HCT116 (cell line): ENCODE measurements around the gene CHD1L. TPM values are rescaled to one million over a fixed set of nuclear protein-coding genes. Genes with fewer than 3 reads are reported as not detected.

ENCODE experiments used
- ATAC-seq: fragments of 200-7000 bp; cut with Tn5 transposase; 2 replicates; pipeline ENCODE4 v1.9.1; 2020; ENCODE audit warnings: mild to moderate bottlenecking, moderate library complexity
- BruUV-seq: library from RNA; stranded (reverse); fragments of 400-500 nt; replicated peaks from 2 replicates; lab custom pipeline; 2021; lab: Mats Ljungman, UMichigan
- CTCF ChIA-PET: fragments of 300-600 bp; sonication (Branson Sonifier 250); formaldehyde crosslinking; loops from one replicate; lab custom pipeline; 2021; ENCODE audit warnings: antibody characterized with exemption; lab: Charles Lee
- POLR2A ChIA-PET: fragments of 300-600, 350-600 bp; sonication (Branson Sonifier 250); formaldehyde crosslinking; loops from one replicate; lab custom pipeline; 2021; ENCODE audit warnings: antibody characterized with exemption; lab: Charles Lee
- RAD21 ChIA-PET, 2 experiments: fragments of 300-600 bp; sonication (Branson Sonifier 250); formaldehyde crosslinking; loops; one replicate each; lab custom pipeline; 2023; ENCODE audit warnings: low total read pairs in 2 of 2; ENCODE audit not compliant: uncharacterized antibody in 2 of 2, unreplicated experiment in 2 of 2, low non-redundant PET in 1 of 2; lab: Charles Lee
- DNase-seq: peaks from one replicate; pipeline ENCODE4 v3.0.0-alpha.2; 2010; ENCODE audit warnings: low read depth, low spot score
- H2AFZ ChIP-seq: fragments of 200-600 bp; shearing (Covaris generic), sonication (generic); 2 replicates; pipeline ENCODE4 v1.6.1; 2017; ENCODE audit warnings: low read depth, mixed run types, mixed read lengths, antibody characterized with exemption, low read length; ENCODE audit not compliant: poor library complexity, severe bottlenecking
- H3K27ac ChIP-seq: 2 replicates; pipeline ENCODE4 v1.5.1; 2012; ENCODE audit warnings: low read depth, low read length
- H3K27me3 ChIP-seq: fragments of 200-600 bp; sonication (generic); 2 replicates; pipeline ENCODE4 v1.6.1; 2016; ENCODE audit warnings: mixed run types, low read length, mixed read lengths; ENCODE audit not compliant: insufficient read depth
- H3K36me3 ChIP-seq, 2 experiments: fragments of 200-500 bp in 1 of 2; fragments of 200-600 bp in 1 of 2; sonication (Bioruptor generic) in 1 of 2; sonication (generic) in 1 of 2; 2 replicates each; pipeline versions ENCODE4 v1.5.1 to v1.6.1; 2014 to 2016; ENCODE audit warnings: low read length in 2 of 2, inconsistent platforms in 1 of 2, mixed read lengths in 1 of 2, mixed run types in 1 of 2; ENCODE audit not compliant: insufficient read depth in 2 of 2, control insufficient read depth in 1 of 2
- H3K4me1 ChIP-seq, 2 experiments: fragments of 200-600 bp in 1 of 2; sonication (generic) in 1 of 2; 2 replicates each; pipeline versions ENCODE4 v1.5.1 to v1.6.1; 2012 to 2017; ENCODE audit warnings: low read length in 2 of 2, inconsistent platforms in 1 of 2, mild to moderate bottlenecking in 1 of 2, mixed read lengths in 1 of 2, mixed run types in 1 of 2, moderate library complexity in 1 of 2; ENCODE audit not compliant: insufficient read depth in 2 of 2, control insufficient read depth in 1 of 2
- H3K4me2 ChIP-seq: fragments of 200-600 bp; sonication (generic); 2 replicates; pipeline ENCODE4 v1.6.1; 2017; ENCODE audit warnings: mixed run types, low read length, mixed read lengths
- H3K4me3 ChIP-seq, 2 experiments: fragments of 200-600 bp in 1 of 2; sonication (generic) in 1 of 2; replicated peaks in 1 of 2; 2 replicates each; pipeline ENCODE4 v1.5.1; 2011 to 2016; ENCODE audit warnings: low read length in 2 of 2, control low read depth in 1 of 2, low read depth in 1 of 2, mild to moderate bottlenecking in 1 of 2, mixed read lengths in 1 of 2, mixed run types in 1 of 2
- H3K79me2 ChIP-seq: fragments of 200-600 bp; sonication (generic); 2 replicates; pipeline ENCODE4 v1.6.1; 2017; ENCODE audit warnings: mild to moderate bottlenecking, mixed run types, low read length, moderate library complexity, mixed read lengths; ENCODE audit not compliant: insufficient read depth
- H3K9ac ChIP-seq: fragments of 200-600 bp; sonication (generic); 2 replicates; pipeline ENCODE4 v1.6.1; 2016; ENCODE audit warnings: low read length, mixed read lengths
- H3K9me2 ChIP-seq: fragments of 200-600 bp; sonication (generic), shearing (Covaris generic); 2 replicates; pipeline ENCODE4 v1.6.1; 2017; ENCODE audit warnings: mixed run types, mild to moderate bottlenecking, moderate library complexity; ENCODE audit not compliant: insufficient read depth
- H3K9me3 ChIP-seq, 2 experiments: fragments of 200-500 bp in 1 of 2; fragments of 200-600 bp in 1 of 2; sonication (Bioruptor generic) in 1 of 2; sonication (generic) in 1 of 2; 2 replicates each; pipeline ENCODE4 v1.6.1; 2014 to 2017; ENCODE audit warnings: low read length in 2 of 2, mixed read lengths in 2 of 2, inconsistent platforms in 1 of 2, low read depth in 1 of 2, mild to moderate bottlenecking in 1 of 2, mixed run types in 1 of 2, moderate library complexity in 1 of 2; ENCODE audit not compliant: control insufficient read depth in 1 of 2, insufficient read depth in 1 of 2
- H4K20me1 ChIP-seq: fragments of 200-600 bp; sonication (generic), shearing (Covaris generic); 2 replicates; pipeline ENCODE4 v1.6.1; 2017; ENCODE audit warnings: mixed run types, mild to moderate bottlenecking, moderate library complexity; ENCODE audit not compliant: insufficient read depth
- CBX3 ChIP-seq: IDR thresholded peaks from 2 replicates; pipeline ENCODE4 v1.6.1; 2012; ENCODE audit warnings: low read depth
- CEBPB ChIP-seq: IDR thresholded peaks from 2 replicates; pipeline ENCODE4 v1.6.1; 2012; ENCODE audit warnings: low read depth
- EGR1 ChIP-seq: IDR thresholded peaks from 2 replicates; pipeline ENCODE4 v1.6.1; 2012; ENCODE audit warnings: low read depth
- ELF1 ChIP-seq: IDR thresholded peaks from 2 replicates; pipeline ENCODE4 v1.6.1; 2012; ENCODE audit warnings: low read depth, borderline replicate concordance
- FOSL1 ChIP-seq: IDR thresholded peaks from 2 replicates; pipeline ENCODE4 v1.6.1; 2012; ENCODE audit warnings: low read depth
- JUND ChIP-seq: IDR thresholded peaks from 2 replicates; pipeline ENCODE4 v1.6.1; 2012
- POLR2A ChIP-seq: IDR thresholded peaks from 2 replicates; pipeline ENCODE4 v1.7.0; 2011; ENCODE audit warnings: borderline replicate concordance; ENCODE audit not compliant: insufficient read depth, insufficient read length; ENCODE audit errors: extremely low read depth
- POLR2AphosphoS5 ChIP-seq: IDR thresholded peaks from 2 replicates; pipeline ENCODE4 v1.6.1; 2011; ENCODE audit warnings: mild to moderate bottlenecking, low read depth, low read length, moderate library complexity
- RAD21 ChIP-seq: IDR thresholded peaks from 2 replicates; pipeline ENCODE4 v1.6.1; 2012; ENCODE audit warnings: low read depth, mild to moderate bottlenecking
- SIN3A ChIP-seq: IDR thresholded peaks from 2 replicates; pipeline ENCODE4 v1.6.1; 2012; ENCODE audit warnings: low read depth
- SP1 ChIP-seq: IDR thresholded peaks from 2 replicates; pipeline ENCODE4 v1.6.1; 2012; ENCODE audit warnings: low read depth
- SRF ChIP-seq: IDR thresholded peaks from 2 replicates; pipeline ENCODE4 v1.6.1; 2012; ENCODE audit warnings: low read depth
- YY1 ChIP-seq: IDR thresholded peaks from 2 replicates; pipeline ENCODE4 v1.6.1; 2011; ENCODE audit warnings: low read length, low read depth, moderate library complexity, mild to moderate bottlenecking; ENCODE audit not compliant: insufficient replicate concordance; ENCODE audit errors: extremely low read depth
- intact Hi-C: fragments of 100-400 bp; cut with micrococcal nuclease; formaldehyde crosslinking; loops from 2 replicates; pipeline ENCODE4 v1.10.0; 2022
- total RNA-seq: library from RNA; stranded (reverse); gene quantifications from one replicate; pipeline ENCODE4 v1.2.1, GENCODE V29; 2021; ENCODE audit not compliant: unreplicated experiment
- TF ChIP-seq, protein P1 (sequence below): IDR thresholded peaks from 2 replicates; pipeline ENCODE4 v1.6.1; 2011; ENCODE audit warnings: mild to moderate bottlenecking, low read length, moderate library complexity; ENCODE audit not compliant: insufficient replicate concordance; ENCODE audit errors: extremely low read depth
- TF ChIP-seq, protein P2 (sequence below): IDR thresholded peaks from 2 replicates; pipeline ENCODE4 v1.6.1; 2012
- TF ChIP-seq, protein P3 (sequence below): IDR thresholded peaks from 2 replicates; pipeline ENCODE4 v1.6.1; 2012

CHD1L gene
- total RNA-seq, 1 experiment from 2014 or later = 52.0 TPM

DNA sequence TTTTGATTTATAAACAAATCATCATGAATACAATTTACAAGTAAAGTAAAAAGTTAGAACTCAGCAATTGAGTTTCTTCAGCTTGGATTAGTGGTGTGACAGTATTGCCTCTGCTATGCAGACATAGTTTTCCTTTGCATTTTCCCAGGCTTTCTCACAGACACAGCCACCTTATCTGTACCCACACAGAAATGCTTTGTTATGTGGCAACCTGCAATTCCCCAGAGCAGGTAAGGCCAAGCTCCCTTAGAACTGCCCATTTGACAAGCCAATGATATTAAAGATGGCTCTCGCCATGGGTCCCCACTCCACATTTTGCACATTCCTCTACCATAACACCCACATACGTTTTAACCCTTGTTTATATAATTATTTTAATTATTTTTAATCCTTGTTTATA lies 31.5 kb upstream of the CHD1L start:
- no peak for DNase-seq
- no peak for ATAC-seq
- Histone ChIP-seq H4K20me1 (no peaks in the 10 kb centered on the region), H3K27ac (no peak overlapping the region), H3K9ac (no peak overlapping the region), H3K4me2 (no peak overlapping the region), H2AFZ (no peak overlapping the region), H3K4me3 (no peak overlapping the region), H3K36me3 (no peaks in the 10 kb centered on the region), H3K4me1 (0 out of 4 replicates have a peak, but pooled peaks cover 0 to 3% of the 10 kb centered on the region in 2 experiments)
- intact Hi-C loops = no loop called here
- no TSS peak for BruUV-seq
- CTCF ChIA-PET = no interaction called here
- POLR2A ChIA-PET = no interaction called here
- TF ChIP-seq ELF1 = no peak
- no peak for TF ChIP-seq JUND
- TF ChIP-seq SRF = no peak
- TF ChIP-seq SP1 = no peak
- no peak for TF ChIP-seq RAD21
- TF ChIP-seq FOSL1 = no peak
- no peak for TF ChIP-seq POLR2AphosphoS5
- no peak for TF ChIP-seq CEBPB
- TF ChIP-seq, protein P1, sequence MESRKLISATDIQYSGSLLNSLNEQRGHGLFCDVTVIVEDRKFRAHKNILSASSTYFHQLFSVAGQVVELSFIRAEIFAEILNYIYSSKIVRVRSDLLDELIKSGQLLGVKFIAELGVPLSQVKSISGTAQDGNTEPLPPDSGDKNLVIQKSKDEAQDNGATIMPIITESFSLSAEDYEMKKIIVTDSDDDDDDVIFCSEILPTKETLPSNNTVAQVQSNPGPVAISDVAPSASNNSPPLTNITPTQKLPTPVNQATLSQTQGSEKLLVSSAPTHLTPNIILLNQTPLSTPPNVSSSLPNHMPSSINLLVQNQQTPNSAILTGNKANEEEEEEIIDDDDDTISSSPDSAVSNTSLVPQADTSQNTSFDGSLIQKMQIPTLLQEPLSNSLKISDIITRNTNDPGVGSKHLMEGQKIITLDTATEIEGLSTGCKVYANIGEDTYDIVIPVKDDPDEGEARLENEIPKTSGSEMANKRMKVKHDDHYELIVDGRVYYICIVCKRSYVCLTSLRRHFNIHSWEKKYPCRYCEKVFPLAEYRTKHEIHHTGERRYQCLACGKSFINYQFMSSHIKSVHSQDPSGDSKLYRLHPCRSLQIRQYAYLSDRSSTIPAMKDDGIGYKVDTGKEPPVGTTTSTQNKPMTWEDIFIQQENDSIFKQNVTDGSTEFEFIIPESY = no peak
- TF ChIP-seq YY1 = no peak
- no peak for TF ChIP-seq SIN3A
- no peak for TF ChIP-seq CBX3
- TF ChIP-seq POLR2A = no peak
- TF ChIP-seq, protein P2, sequence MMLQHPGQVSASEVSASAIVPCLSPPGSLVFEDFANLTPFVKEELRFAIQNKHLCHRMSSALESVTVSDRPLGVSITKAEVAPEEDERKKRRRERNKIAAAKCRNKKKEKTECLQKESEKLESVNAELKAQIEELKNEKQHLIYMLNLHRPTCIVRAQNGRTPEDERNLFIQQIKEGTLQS = no peak
- TF ChIP-seq, protein P3, sequence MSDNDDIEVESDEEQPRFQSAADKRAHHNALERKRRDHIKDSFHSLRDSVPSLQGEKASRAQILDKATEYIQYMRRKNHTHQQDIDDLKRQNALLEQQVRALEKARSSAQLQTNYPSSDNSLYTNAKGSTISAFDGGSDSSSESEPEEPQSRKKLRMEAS = no peak
- no peak for TF ChIP-seq EGR1
- TF ChIP-seq, all 23 proteins: peak for 0
- Histone ChIP-seq H3K9me3 (no peaks in the 10 kb centered on the region), H3K9me2 (no peaks in the 10 kb centered on the region), H3K27me3 (no peaks in the 10 kb centered on the region), H3K79me2 (no peaks in the 10 kb centered on the region)
- RAD21 ChIA-PET = no interaction called here
